Measurements from ENCODE around the gene UBAC2. TPM values are rescaled to one million over a fixed set of nuclear protein-coding genes. Genes with fewer than 3 reads are reported as not detected.

Gene UBAC2
- total RNA-seq, 1 experiment from 2014 or later: 96.0 TPM

GRCh38 chr13:99316657-99317256, 116.1 kb downstream of the UBAC2 start:
- DNase-seq (ENCODE audit: low spot score): peak; percentile 65
- in situ Hi-C loops (cut with HindIII; ENCODE audit: low sequenced_read_pairs): no loop called here

GRCh38 chr13:99320693-99321481, 120.2 kb downstream of the UBAC2 start:
- DNase-seq (ENCODE audit: low spot score): no peak

GRCh38 chr13:99321709-99322108, 121.1 kb downstream of the UBAC2 start:
- no peak for DNase-seq (ENCODE audit: low spot score)
- in situ Hi-C loops (cut with HindIII; ENCODE audit: low sequenced_read_pairs): no loop called here

More at GRCh38 chr13:99320693-99321481, 120.2 kb downstream of the UBAC2 start:
- in situ Hi-C loops (cut with HindIII; ENCODE audit: low sequenced_read_pairs): no loop called here

- DNase-seq (ENCODE audit: low spot score): no peak
- in situ Hi-C loops (cut with HindIII; ENCODE audit: low sequenced_read_pairs): no loop called here
Measured at GRCh38 chr13:99322297-99323103, 121.8 kb downstream of the UBAC2 start.

- DNase-seq (ENCODE audit: low spot score): no peak
- in situ Hi-C loops (cut with HindIII; ENCODE audit: low sequenced_read_pairs): no loop called here
Measured at GRCh38 chr13:99323488-99323887, 122.8 kb downstream of the UBAC2 start.

GRCh38 chr13:99326012-99326411, 125.4 kb downstream of the UBAC2 start:
- in situ Hi-C loops (cut with HindIII; ENCODE audit: low sequenced_read_pairs): no loop called here
- DNase-seq (ENCODE audit: low spot score): no peak

- in situ Hi-C loops (cut with HindIII; ENCODE audit: low sequenced_read_pairs): no loop called here
- no peak for DNase-seq (ENCODE audit: low spot score)
Measured at GRCh38 chr13:99327126-99327525, 126.5 kb downstream of the UBAC2 start.

GRCh38 chr13:99327761-99328160, 127.1 kb downstream of the UBAC2 start:
- no peak for DNase-seq (ENCODE audit: low spot score)
- in situ Hi-C loops (cut with HindIII; ENCODE audit: low sequenced_read_pairs): no loop called here

- in situ Hi-C loops (cut with HindIII; ENCODE audit: low sequenced_read_pairs): no loop called here
- DNase-seq (ENCODE audit: low spot score): no peak
Measured at GRCh38 chr13:99329477-99329876, 128.8 kb downstream of the UBAC2 start.

- no peak for DNase-seq (ENCODE audit: low spot score)
Measured at GRCh38 chr13:99330942-99331341, 130.3 kb downstream of the UBAC2 start.

GRCh38 chr13:99331881-99332293, 131.2 kb downstream of the UBAC2 start:
- in situ Hi-C loops (cut with HindIII; ENCODE audit: low sequenced_read_pairs): no loop called here
- no peak for DNase-seq (ENCODE audit: low spot score)

More at GRCh38 chr13:99330942-99331341, 130.3 kb downstream of the UBAC2 start:
- in situ Hi-C loops (cut with HindIII; ENCODE audit: low sequenced_read_pairs): no loop called here

- no peak for DNase-seq (ENCODE audit: low spot score)
- in situ Hi-C loops (cut with HindIII; ENCODE audit: low sequenced_read_pairs): no loop called here
Measured at GRCh38 chr13:99332456-99332855, 131.8 kb downstream of the UBAC2 start.

GRCh38 chr13:99334221-99334620, 133.6 kb downstream of the UBAC2 start:
- in situ Hi-C loops (cut with HindIII; ENCODE audit: low sequenced_read_pairs): no loop called here
- no peak for DNase-seq (ENCODE audit: low spot score)

GRCh38 chr13:99335087-99335486, 134.4 kb downstream of the UBAC2 start:
- no peak for DNase-seq (ENCODE audit: low spot score)
- in situ Hi-C loops (cut with HindIII; ENCODE audit: low sequenced_read_pairs): no loop called here

GRCh38 chr13:99335603-99336002, 134.9 kb downstream of the UBAC2 start:
- DNase-seq (ENCODE audit: low spot score): no peak

GRCh38 chr13:99339230-99339721, 138.6 kb downstream of the UBAC2 start:
- in situ Hi-C loops (cut with HindIII; ENCODE audit: low sequenced_read_pairs): no loop called here
- no peak for DNase-seq (ENCODE audit: low spot score)

More at GRCh38 chr13:99335603-99336002, 134.9 kb downstream of the UBAC2 start:
- in situ Hi-C loops (cut with HindIII; ENCODE audit: low sequenced_read_pairs): no loop called here

- in situ Hi-C loops (cut with HindIII; ENCODE audit: low sequenced_read_pairs): no loop called here
- no peak for DNase-seq (ENCODE audit: low spot score)
Measured at GRCh38 chr13:99339736-99340397, 139.2 kb downstream of the UBAC2 start.

- DNase-seq (ENCODE audit: low spot score): no peak
- in situ Hi-C loops (cut with HindIII; ENCODE audit: low sequenced_read_pairs): no loop called here
Measured at GRCh38 chr13:99340638-99341037, 140.0 kb downstream of the UBAC2 start.

All from G401 (cell line).